Liver (tissue), 9 donors: ENCODE results near the gene TOMM22. TPM values are rescaled to one million over a fixed set of nuclear protein-coding genes. Genes with fewer than 3 reads are reported as not detected.

Experiments
- DNase-seq: peaks from one replicate; pipeline ENCODE4 v3.0.0-alpha.2; 2017; ENCODE audit warnings: low spot score
- H3K27ac ChIP-seq, 2 donors: one replicate each; pipeline ENCODE4 v1.7.0; 2013; ENCODE audit warnings: inconsistent platforms in 2 of 2, low read length in 2 of 2, control low read depth in 1 of 2, low read depth in 1 of 2, mild to moderate bottlenecking in 1 of 2
- H3K27me3 ChIP-seq, 4 donors: one replicate each; pipeline versions ENCODE4 v1.6.1 to v1.7.0; 2013; ENCODE audit warnings: low read length in 3 of 4, inconsistent platforms in 1 of 4, mild to moderate bottlenecking in 1 of 4, moderate library complexity in 1 of 4; ENCODE audit not compliant: control insufficient read depth in 4 of 4, insufficient read depth in 4 of 4
- H3K36me3 ChIP-seq, 4 donors: one replicate each; pipeline versions ENCODE4 v1.6.1 to v1.7.0; 2013; ENCODE audit warnings: low read length in 3 of 4, mild to moderate bottlenecking in 3 of 4, low read depth in 1 of 4, moderate library complexity in 1 of 4; ENCODE audit not compliant: control insufficient read depth in 4 of 4, insufficient read depth in 3 of 4
- H3K4me1 ChIP-seq, 4 donors: one replicate each; pipeline versions ENCODE4 v1.6.1 to v1.7.0; 2013; ENCODE audit warnings: low read length in 3 of 4, mild to moderate bottlenecking in 3 of 4, moderate library complexity in 1 of 4; ENCODE audit not compliant: control insufficient read depth in 4 of 4, insufficient read depth in 4 of 4
- H3K4me3 ChIP-seq, 3 donors: one replicate each; pipeline versions ENCODE4 v1.6.1 to v1.7.0; 2013; ENCODE audit warnings: low read length in 3 of 3, control low read depth in 1 of 3, low read depth in 1 of 3, mild to moderate bottlenecking in 1 of 3
- H3K9ac ChIP-seq, 2 donors: one replicate each; pipeline ENCODE4 v1.7.0; 2013; ENCODE audit warnings: low read length in 2 of 2, mild to moderate bottlenecking in 2 of 2, moderate library complexity in 2 of 2, control low read depth in 1 of 2, low read depth in 1 of 2
- H3K9me3 ChIP-seq, 4 donors: one replicate each; pipeline versions ENCODE4 v1.6.1 to v1.7.0; 2013; ENCODE audit warnings: low read length in 3 of 4; ENCODE audit not compliant: control insufficient read depth in 4 of 4
- ATF3 ChIP-seq: IDR thresholded peaks from 2 replicates; pipeline ENCODE4 v1.6.1; 2016; ENCODE audit warnings: antibody characterized with exemption
- EGR1 ChIP-seq, 2 donors: IDR thresholded peaks; 2 replicates each; pipeline ENCODE4 v1.6.1; 2016 to 2018; ENCODE audit warnings: antibody characterized with exemption in 2 of 2, low read depth in 2 of 2
- FOXA1 ChIP-seq: IDR thresholded peaks from 2 replicates; pipeline ENCODE4 v1.6.1; 2016; ENCODE audit warnings: antibody characterized with exemption
- FOXA2 ChIP-seq: IDR thresholded peaks from 2 replicates; pipeline ENCODE4 v1.6.1; 2016; ENCODE audit warnings: antibody characterized with exemption
- GABPA ChIP-seq, 2 donors: IDR thresholded peaks in 1 of 2; conservative IDR thresholded peaks in 1 of 2; 2 replicates each; pipeline ENCODE4 v1.6.1; 2016; ENCODE audit warnings: antibody characterized with exemption in 2 of 2, mild to moderate bottlenecking in 1 of 2, moderate library complexity in 1 of 2
- HNF4A ChIP-seq, 2 donors: conservative IDR thresholded peaks; 2 replicates each; pipeline ENCODE4 v1.6.1; 2016; ENCODE audit warnings: antibody characterized with exemption in 2 of 2, mild to moderate bottlenecking in 2 of 2
- HNF4G ChIP-seq: IDR thresholded peaks from 2 replicates; pipeline ENCODE4 v1.6.1; 2016; ENCODE audit warnings: antibody characterized with exemption
- JUND ChIP-seq, 2 donors: IDR thresholded peaks; 2 replicates each; pipeline ENCODE4 v1.6.1; 2016; ENCODE audit warnings: antibody characterized with exemption in 2 of 2
- NR2F2 ChIP-seq: IDR thresholded peaks from 2 replicates; pipeline ENCODE4 v1.6.1; 2016; ENCODE audit warnings: antibody characterized with exemption
- RAD21 ChIP-seq, 2 donors: IDR thresholded peaks; 2 replicates each; pipeline ENCODE4 v1.6.1; 2016; ENCODE audit warnings: antibody characterized with exemption in 2 of 2, mild to moderate bottlenecking in 2 of 2
- RXRA ChIP-seq, 2 donors: IDR thresholded peaks; 2 replicates each; pipeline ENCODE4 v1.6.1; 2017 to 2018; ENCODE audit warnings: antibody characterized with exemption in 2 of 2, mild to moderate bottlenecking in 1 of 2
- SP1 ChIP-seq: IDR thresholded peaks from 2 replicates; pipeline ENCODE4 v1.6.1; 2018; ENCODE audit warnings: antibody characterized with exemption, mild to moderate bottlenecking
- TAF1 ChIP-seq: conservative IDR thresholded peaks from 2 replicates; pipeline ENCODE4 v1.6.1; 2016; ENCODE audit warnings: antibody characterized with exemption, mild to moderate bottlenecking
- YY1 ChIP-seq: IDR thresholded peaks from 2 replicates; pipeline ENCODE4 v1.6.1; 2016; ENCODE audit warnings: antibody characterized with exemption, mild to moderate bottlenecking
- ZBTB33 ChIP-seq: IDR thresholded peaks from 2 replicates; pipeline ENCODE4 v1.6.1; 2016; ENCODE audit warnings: antibody characterized with exemption
- WGBS: extraction: QIAGEN DNeasy Blood & Tissue Kit; methylation state at CpG from one replicate; pipeline ENCODE4 v1.1.7; 2013; 5-methylcytosine and 5-hydroxymethylcytosine counted together
- polyA plus RNA-seq, 2 donors: library from polyadenylated mRNA; stranded (reverse) in 1 of 2; unstranded in 1 of 2; fragments of 200-250 nt in 1 of 2; fragments of >200 nt in 1 of 2; fragmentation: Nextera tagmentation in 1 of 2; extraction: Ambion mirVana in 1 of 2; gene quantifications; one replicate each; pipeline versions ENCODE4 v1.2.1 to v1.2.3, GENCODE V29; 2013 to 2015
- total RNA-seq, 2 donors: library from RNA; depleted of rRNA; stranded (reverse); fragments of >200 nt; gene quantifications; one replicate each; pipeline ENCODE4 v1.2.3, GENCODE V29; 2014
- TF ChIP-seq, protein P1 (sequence below): fragments of 150-350 bp; IDR thresholded peaks from 2 replicates; pipeline ENCODE4 v1.5.1; 2017; ENCODE audit warnings: improper control_type of control experiment, low read depth, low read length; ENCODE audit not compliant: missing input control
- TF ChIP-seq, protein P2 (sequence below): IDR thresholded peaks from 2 replicates; pipeline ENCODE4 v1.6.1; 2016; ENCODE audit warnings: antibody characterized with exemption, mild to moderate bottlenecking
- TF ChIP-seq, protein P3 (sequence below): IDR thresholded peaks from 2 replicates; pipeline ENCODE4 v1.6.1; 2016; ENCODE audit warnings: antibody characterized with exemption
- donor health status: healthy.
- donor health status: healthy.
- donor health status: healthy.
- donor health status: healthy.
- donor health status: healthy.

Gene TOMM22
- total and polyA plus RNA-seq, 4 donors: 20.2 to 44.3 (median 21.3) TPM

DNA sequence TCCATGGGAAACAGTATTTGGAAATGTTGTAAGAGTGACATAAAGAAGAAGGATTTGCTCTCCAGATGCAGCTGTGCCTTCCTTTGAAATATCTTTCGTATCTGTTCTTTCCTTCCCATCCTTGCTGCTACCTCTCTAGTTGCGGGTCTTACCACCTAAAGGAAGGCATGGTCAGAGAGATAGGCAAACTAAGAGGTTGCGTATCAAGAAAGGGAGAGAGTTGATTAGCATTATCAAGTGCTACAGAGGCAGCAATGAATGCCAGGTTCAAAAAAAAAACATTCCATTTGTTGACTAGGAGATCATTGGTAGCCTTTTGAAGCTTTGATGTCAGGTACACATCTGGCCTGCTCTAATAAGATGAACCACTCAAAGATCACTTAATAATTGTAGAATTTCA lies 28.6 kb downstream of the TOMM22 start:
- peaks cover 0 to 6% (median 3%) of the 10 kb centered on the region in 4 donors for H3K36me3 ChIP-seq
- no peaks in the 10 kb centered on the region for H3K9me3 ChIP-seq
- peaks cover 0 to 21% (median 14%) of the 10 kb centered on the region in 4 donors for H3K4me1 ChIP-seq
- no peak for DNase-seq
- H3K4me3 ChIP-seq: no peak overlapping the region
- no peak for TF ChIP-seq HNF4G
- no peak for TF ChIP-seq JUND (IDR thresholded peaks at IDR 0.05)
- TF ChIP-seq GABPA (IDR thresholded peaks at IDR 0.05 in 1 of 2, conservative IDR thresholded peaks at IDR 0.05 in 1 of 2): no peak
- no peak for TF ChIP-seq YY1
- TF ChIP-seq RAD21 (IDR thresholded peaks at IDR 0.05): no peak
- no peak for TF ChIP-seq FOXA2
- no peak for TF ChIP-seq ZBTB33
- TF ChIP-seq, protein P1, sequence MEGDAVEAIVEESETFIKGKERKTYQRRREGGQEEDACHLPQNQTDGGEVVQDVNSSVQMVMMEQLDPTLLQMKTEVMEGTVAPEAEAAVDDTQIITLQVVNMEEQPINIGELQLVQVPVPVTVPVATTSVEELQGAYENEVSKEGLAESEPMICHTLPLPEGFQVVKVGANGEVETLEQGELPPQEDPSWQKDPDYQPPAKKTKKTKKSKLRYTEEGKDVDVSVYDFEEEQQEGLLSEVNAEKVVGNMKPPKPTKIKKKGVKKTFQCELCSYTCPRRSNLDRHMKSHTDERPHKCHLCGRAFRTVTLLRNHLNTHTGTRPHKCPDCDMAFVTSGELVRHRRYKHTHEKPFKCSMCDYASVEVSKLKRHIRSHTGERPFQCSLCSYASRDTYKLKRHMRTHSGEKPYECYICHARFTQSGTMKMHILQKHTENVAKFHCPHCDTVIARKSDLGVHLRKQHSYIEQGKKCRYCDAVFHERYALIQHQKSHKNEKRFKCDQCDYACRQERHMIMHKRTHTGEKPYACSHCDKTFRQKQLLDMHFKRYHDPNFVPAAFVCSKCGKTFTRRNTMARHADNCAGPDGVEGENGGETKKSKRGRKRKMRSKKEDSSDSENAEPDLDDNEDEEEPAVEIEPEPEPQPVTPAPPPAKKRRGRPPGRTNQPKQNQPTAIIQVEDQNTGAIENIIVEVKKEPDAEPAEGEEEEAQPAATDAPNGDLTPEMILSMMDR: no peak
- no peak for TF ChIP-seq TAF1
- TF ChIP-seq FOXA1: no peak
- TF ChIP-seq ATF3: no peak
- no peak for TF ChIP-seq EGR1 (IDR thresholded peaks at IDR 0.05; ENCODE audit: low read depth in 2 of 2)
- no peak for TF ChIP-seq RXRA (IDR thresholded peaks at IDR 0.05)
- TF ChIP-seq HNF4A (conservative IDR thresholded peaks at IDR 0.05): no peak
- TF ChIP-seq, protein P2, sequence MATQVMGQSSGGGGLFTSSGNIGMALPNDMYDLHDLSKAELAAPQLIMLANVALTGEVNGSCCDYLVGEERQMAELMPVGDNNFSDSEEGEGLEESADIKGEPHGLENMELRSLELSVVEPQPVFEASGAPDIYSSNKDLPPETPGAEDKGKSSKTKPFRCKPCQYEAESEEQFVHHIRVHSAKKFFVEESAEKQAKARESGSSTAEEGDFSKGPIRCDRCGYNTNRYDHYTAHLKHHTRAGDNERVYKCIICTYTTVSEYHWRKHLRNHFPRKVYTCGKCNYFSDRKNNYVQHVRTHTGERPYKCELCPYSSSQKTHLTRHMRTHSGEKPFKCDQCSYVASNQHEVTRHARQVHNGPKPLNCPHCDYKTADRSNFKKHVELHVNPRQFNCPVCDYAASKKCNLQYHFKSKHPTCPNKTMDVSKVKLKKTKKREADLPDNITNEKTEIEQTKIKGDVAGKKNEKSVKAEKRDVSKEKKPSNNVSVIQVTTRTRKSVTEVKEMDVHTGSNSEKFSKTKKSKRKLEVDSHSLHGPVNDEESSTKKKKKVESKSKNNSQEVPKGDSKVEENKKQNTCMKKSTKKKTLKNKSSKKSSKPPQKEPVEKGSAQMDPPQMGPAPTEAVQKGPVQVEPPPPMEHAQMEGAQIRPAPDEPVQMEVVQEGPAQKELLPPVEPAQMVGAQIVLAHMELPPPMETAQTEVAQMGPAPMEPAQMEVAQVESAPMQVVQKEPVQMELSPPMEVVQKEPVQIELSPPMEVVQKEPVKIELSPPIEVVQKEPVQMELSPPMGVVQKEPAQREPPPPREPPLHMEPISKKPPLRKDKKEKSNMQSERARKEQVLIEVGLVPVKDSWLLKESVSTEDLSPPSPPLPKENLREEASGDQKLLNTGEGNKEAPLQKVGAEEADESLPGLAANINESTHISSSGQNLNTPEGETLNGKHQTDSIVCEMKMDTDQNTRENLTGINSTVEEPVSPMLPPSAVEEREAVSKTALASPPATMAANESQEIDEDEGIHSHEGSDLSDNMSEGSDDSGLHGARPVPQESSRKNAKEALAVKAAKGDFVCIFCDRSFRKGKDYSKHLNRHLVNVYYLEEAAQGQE: no peak
- TF ChIP-seq SP1: no peak
- TF ChIP-seq, protein P3, sequence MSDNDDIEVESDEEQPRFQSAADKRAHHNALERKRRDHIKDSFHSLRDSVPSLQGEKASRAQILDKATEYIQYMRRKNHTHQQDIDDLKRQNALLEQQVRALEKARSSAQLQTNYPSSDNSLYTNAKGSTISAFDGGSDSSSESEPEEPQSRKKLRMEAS: no peak
- no peak for TF ChIP-seq NR2F2
- H3K27me3 ChIP-seq: no peaks in the 10 kb centered on the region
- no peak overlapping the region for H3K27ac ChIP-seq
- 95% methylated on average over 3 of the region's 3 CpGs for WGBS
- no peak overlapping the region for H3K9ac ChIP-seq
